GM12872 (cell line): Measurements from ENCODE around the gene YIPF3.

Source experiments
- TF ChIP-seq, protein P1 (sequence below): IDR thresholded peaks from 3 replicates; pipeline ENCODE4 v1.5.1; 2011; ENCODE audit warnings: low read depth, mild to moderate bottlenecking, low read length, moderate library complexity; ENCODE audit not compliant: insufficient read depth

The YIPF3 gene

DNA sequence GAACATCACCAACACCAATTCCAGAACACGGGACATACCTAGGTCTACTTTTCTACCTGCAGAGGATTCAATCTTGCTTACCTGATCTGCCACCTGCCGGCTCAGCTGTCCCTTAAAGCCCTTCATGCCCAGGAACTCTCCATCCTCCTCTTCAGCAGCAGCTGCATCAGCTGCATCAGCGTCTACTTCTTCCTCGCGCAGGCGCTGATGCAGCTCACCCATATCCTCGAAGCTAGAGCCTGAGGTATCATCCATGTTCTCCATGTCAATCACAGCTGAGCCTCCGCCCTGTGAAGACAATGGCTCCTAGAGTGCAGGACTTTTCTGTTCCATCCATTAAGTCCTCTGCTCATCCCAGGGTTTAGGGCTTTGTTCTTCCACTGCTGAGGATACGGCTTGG, 918 bp downstream of the YIPF3 start:
- TF ChIP-seq, protein P1, sequence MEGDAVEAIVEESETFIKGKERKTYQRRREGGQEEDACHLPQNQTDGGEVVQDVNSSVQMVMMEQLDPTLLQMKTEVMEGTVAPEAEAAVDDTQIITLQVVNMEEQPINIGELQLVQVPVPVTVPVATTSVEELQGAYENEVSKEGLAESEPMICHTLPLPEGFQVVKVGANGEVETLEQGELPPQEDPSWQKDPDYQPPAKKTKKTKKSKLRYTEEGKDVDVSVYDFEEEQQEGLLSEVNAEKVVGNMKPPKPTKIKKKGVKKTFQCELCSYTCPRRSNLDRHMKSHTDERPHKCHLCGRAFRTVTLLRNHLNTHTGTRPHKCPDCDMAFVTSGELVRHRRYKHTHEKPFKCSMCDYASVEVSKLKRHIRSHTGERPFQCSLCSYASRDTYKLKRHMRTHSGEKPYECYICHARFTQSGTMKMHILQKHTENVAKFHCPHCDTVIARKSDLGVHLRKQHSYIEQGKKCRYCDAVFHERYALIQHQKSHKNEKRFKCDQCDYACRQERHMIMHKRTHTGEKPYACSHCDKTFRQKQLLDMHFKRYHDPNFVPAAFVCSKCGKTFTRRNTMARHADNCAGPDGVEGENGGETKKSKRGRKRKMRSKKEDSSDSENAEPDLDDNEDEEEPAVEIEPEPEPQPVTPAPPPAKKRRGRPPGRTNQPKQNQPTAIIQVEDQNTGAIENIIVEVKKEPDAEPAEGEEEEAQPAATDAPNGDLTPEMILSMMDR: no peak

GRCh38 chr6:43511824-43512415, 4.8 kb downstream of the YIPF3 start:
- TF ChIP-seq, protein P1: no peak

GRCh38 chr6:43510827-43511163, 5.9 kb downstream of the YIPF3 start:
- TF ChIP-seq, protein P1: no peak

GRCh38 chr6:43509984-43510826, 6.5 kb downstream of the YIPF3 start, which contains the start of gene LRRC73:
LRRC73 (minus strand) TSS chr6:43510346; CDS start chr6:43509785, 561 bp downstream.
- TF ChIP-seq, protein P1: no peak

GRCh38 chr6:43509142-43509983, 7.4 kb downstream of the YIPF3 start:
- TF ChIP-seq, protein P1: no peak

DNA sequence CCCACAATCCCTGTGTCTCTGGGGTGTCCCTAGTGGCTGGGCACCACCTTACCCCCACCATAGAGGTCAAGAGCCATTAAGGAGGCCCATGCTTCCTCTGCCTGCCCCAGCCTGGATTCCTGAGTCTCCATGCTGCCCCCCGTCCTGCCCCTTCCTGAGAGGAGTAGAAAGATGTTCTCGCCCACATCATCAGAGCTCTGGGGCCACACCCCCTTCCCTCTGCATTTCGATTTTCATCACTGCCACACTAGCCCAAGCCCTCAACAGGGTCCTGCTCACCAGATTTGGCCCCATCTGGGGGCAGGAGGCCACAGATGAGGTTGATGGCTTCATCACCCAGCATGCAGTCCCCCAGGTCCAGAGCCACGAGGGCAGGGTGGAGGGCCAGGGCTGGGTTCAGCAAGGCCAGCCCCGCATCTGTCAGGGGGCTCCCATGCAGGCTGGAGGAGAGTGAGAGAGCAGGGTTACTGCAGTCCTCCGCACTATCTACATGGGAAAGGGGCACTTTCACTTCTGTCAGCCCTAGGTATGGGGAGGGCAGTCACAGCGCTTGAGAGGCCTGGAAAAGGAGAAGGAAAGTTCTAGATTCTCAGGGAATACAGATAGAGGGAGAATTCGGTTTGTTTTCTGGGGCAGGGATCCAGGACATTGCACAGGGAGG, 8.1 kb downstream of the YIPF3 start:
- TF ChIP-seq, protein P1: no peak
